ENCODE measurements around the gene OTP. TPM values are rescaled to one million over a fixed set of nuclear protein-coding genes. Genes with fewer than 3 reads are reported as not detected.

OTP gene
- total RNA-seq, 1 donor from 2014 or later: not detected

DNA sequence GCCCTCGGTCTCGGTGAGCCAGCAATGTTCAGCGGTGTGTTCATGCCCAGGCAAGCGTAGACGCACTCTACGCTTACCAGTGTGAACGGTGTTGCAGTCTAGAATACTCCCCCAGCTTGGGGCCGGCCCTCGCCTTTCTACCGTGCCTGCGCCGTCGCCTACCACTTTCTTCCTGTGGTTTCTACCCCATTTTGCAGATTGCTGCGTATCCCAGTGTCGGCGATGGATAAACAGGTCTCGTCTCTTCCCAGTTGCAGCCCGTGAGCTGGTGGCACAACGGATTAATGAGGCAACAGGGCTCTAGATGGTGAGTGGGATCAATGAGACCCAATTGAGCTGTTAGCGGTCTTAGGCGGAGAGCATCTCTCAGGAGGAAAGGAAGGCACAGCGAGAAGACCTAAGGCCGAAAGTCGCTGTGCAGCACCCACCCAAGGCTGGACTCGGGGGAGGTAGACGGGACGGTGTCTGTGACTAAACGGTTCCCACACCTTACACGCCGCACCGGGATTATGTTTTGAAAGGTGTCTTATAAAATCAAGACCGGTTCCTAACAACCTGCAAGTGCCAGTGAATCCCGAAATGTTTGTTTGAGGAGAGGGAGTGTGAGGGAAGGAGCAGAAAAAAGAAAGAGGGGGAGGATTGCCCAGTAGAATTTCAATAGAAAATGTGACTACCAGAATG is 5.8 kb downstream of the OTP start:
- H3K27me3 Mint-ChIP-seq (ENCODE audit: insufficient read depth, low read depth): peaks cover 83% of the 10 kb centered on the region
- peaks cover 37% of the 10 kb centered on the region for H3F3A ChIP-seq (ENCODE audit: low read depth)

GRCh38 chr5:77630114-77630680 is 8.3 kb downstream of the OTP start:
- DNase-seq (ENCODE audit: low spot score): peak; percentile 86
- no peaks in the 10 kb centered on the region for H3K9me3 Mint-ChIP-seq

More for the DNA sequence above, 5.8 kb downstream of the OTP start:
- TF ChIP-seq CTCF (IDR thresholded peaks at IDR 0.05): no peak
- TF ChIP-seq EZH2 (IDR thresholded peaks at IDR 0.05): peak; percentile 98
- peak; percentile 89 for TF ChIP-seq EZH2phosphoT487 (IDR thresholded peaks at IDR 0.05)
- no peak overlapping the region for H3K27ac ChIP-seq
- H3K27ac Mint-ChIP-seq: no peak overlapping the region
- no peaks in the 10 kb centered on the region for H3K79me2 ChIP-seq (ENCODE audit: low read depth)
- H3K36me3 ChIP-seq: no peaks in the 10 kb centered on the region
- peaks cover 21% of the 10 kb centered on the region for H3K4me1 Mint-ChIP-seq
- H3K4me3 ChIP-seq: no peak overlapping the region
- DNase-seq (ENCODE audit: low spot score): peak; percentile 60
- no peak overlapping the region for H3K9ac ChIP-seq
- no peak overlapping the region for H3K4me3 Mint-ChIP-seq
- no peak overlapping the region for H3K4me2 ChIP-seq
- H3K36me3 Mint-ChIP-seq: no peaks in the 10 kb centered on the region
- H3K9me3 Mint-ChIP-seq: no peaks in the 10 kb centered on the region
- peaks cover 100% of the 10 kb centered on the region for H3K27me3 ChIP-seq
- H2AFZ ChIP-seq (replicated peaks): no peak overlapping the region
- H4K20me1 ChIP-seq (ENCODE audit: low read depth): peaks cover 80% of the 10 kb centered on the region
- peaks cover 4% of the 10 kb centered on the region for H3K4me1 ChIP-seq
- no peaks in the 10 kb centered on the region for H3K9me3 ChIP-seq (ENCODE audit: low read depth)

DNA sequence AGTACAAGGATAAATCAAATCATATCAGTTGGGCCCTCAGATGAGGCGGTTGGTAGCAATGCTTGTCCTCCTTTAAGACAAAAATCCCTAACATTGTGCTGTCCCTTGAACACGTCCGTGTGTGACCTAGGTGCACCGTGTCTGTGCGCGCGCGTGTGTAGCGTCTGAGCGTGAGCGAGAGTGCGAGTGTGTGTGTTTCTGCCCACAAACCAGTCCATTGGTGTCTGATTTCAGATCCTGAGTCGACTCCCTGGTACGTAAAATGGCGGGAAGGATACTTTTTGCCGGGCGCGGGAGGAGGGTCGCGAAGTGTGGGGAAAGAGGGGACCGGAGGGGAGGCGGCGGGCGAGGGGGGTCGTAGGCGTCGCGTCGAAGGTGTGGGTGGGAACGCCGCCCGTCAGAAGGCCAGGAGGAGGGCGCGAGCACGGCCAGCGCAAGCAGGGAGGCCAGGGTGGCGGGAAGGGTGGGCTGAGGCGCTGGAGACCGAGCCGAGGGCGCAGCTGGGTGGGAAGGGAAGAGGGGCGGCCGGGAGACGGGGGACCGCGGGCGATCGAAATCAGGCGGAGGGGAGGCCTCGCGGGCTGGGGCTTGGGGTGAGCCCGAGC is 8.9 kb downstream of the OTP start:
- H3K36me3 ChIP-seq: no peaks in the 10 kb centered on the region
- no peaks in the 10 kb centered on the region for H3K9me3 Mint-ChIP-seq
- peaks cover 4% of the 10 kb centered on the region for H3K4me1 ChIP-seq
- peaks cover 50% of the 10 kb centered on the region for H4K20me1 ChIP-seq (ENCODE audit: low read depth)
- TF ChIP-seq EZH2 (IDR thresholded peaks at IDR 0.05) (peak; percentile 57), CTCF (IDR thresholded peaks at IDR 0.05) (no peak), EZH2phosphoT487 (IDR thresholded peaks at IDR 0.05) (peak; percentile 15)
- H3K4me1 Mint-ChIP-seq: peaks cover 16% of the 10 kb centered on the region
- peak overlapping the region; percentile 49 for H3K4me3 ChIP-seq
- DNase-seq (ENCODE audit: low spot score): peak; percentile 58
- H3K4me3 Mint-ChIP-seq: peak overlapping the region; percentile 85
- H3K27me3 ChIP-seq: peaks cover 100% of the 10 kb centered on the region
- peaks cover 83% of the 10 kb centered on the region for H3K27me3 Mint-ChIP-seq (ENCODE audit: insufficient read depth, low read depth)
- peaks cover 33% of the 10 kb centered on the region for H3F3A ChIP-seq (ENCODE audit: low read depth)
- H3K36me3 Mint-ChIP-seq: no peaks in the 10 kb centered on the region
- no peaks in the 10 kb centered on the region for H3K79me2 ChIP-seq (ENCODE audit: low read depth)
- H3K9ac ChIP-seq: no peak overlapping the region
- H3K27ac Mint-ChIP-seq: no peak overlapping the region
- peak overlapping the region; percentile 85 for H3K4me2 ChIP-seq
- peak overlapping the region; percentile 53 for H2AFZ ChIP-seq (replicated peaks)
- H3K27ac ChIP-seq: no peak overlapping the region
- no peaks in the 10 kb centered on the region for H3K9me3 ChIP-seq (ENCODE audit: low read depth)

More at GRCh38 chr5:77630114-77630680, 8.3 kb downstream of the OTP start:
- TF ChIP-seq EZH2phosphoT487 (IDR thresholded peaks at IDR 0.05): peak; percentile 16
- TF ChIP-seq CTCF (IDR thresholded peaks at IDR 0.05): peak; percentile 41
- TF ChIP-seq EZH2 (IDR thresholded peaks at IDR 0.05): peak; percentile 29
- H3K4me1 Mint-ChIP-seq: peaks cover 16% of the 10 kb centered on the region
- Histone ChIP-seq H3K4me3 (peak overlapping the region; percentile 49), H4K20me1 (ENCODE audit: low read depth) (peaks cover 56% of the 10 kb centered on the region), H3K4me2 (peak overlapping the region; percentile 85), H3K79me2 (ENCODE audit: low read depth) (no peaks in the 10 kb centered on the region), H3K9ac (no peak overlapping the region), H3F3A (ENCODE audit: low read depth) (peaks cover 35% of the 10 kb centered on the region), H2AFZ (replicated peaks) (peak overlapping the region; percentile 53), H3K9me3 (ENCODE audit: low read depth) (no peaks in the 10 kb centered on the region), H3K4me1 (peaks cover 4% of the 10 kb centered on the region), H3K36me3 (no peaks in the 10 kb centered on the region), H3K27me3 (peaks cover 100% of the 10 kb centered on the region), H3K27ac (no peak overlapping the region)
- H3K36me3 Mint-ChIP-seq: no peaks in the 10 kb centered on the region
- peak overlapping the region; percentile 85 for H3K4me3 Mint-ChIP-seq
- no peak overlapping the region for H3K27ac Mint-ChIP-seq
- peaks cover 83% of the 10 kb centered on the region for H3K27me3 Mint-ChIP-seq (ENCODE audit: insufficient read depth, low read depth)

Data from neural progenitor cell (in vitro differentiated cells).